Caki2 (cell line): ENCODE measurements around the gene ZFYVE21. TPM values are rescaled to one million over a fixed set of nuclear protein-coding genes. Genes with fewer than 3 reads are reported as not detected.
"Not testable (repeated sequence)": the region's sequence is repeated elsewhere in the genome, so short reads cannot be mapped to it uniquely, and the experiment has no call there.

Source experiments
- DNase-seq: peaks from one replicate; pipeline ENCODE4 v3.0.0-alpha.2; 2015; ENCODE audit warnings: low read depth
- in situ Hi-C: cut with HindIII; loops from 2 replicates; pipeline ENCODE4 v1.10.0; 2016; ENCODE audit warnings: low sequenced_read_pairs, low pct_unique_long_range_greater_than_20kb, mixed read lengths
- total RNA-seq: library from RNA; depleted of rRNA; stranded (reverse); fragments of >200 nt; shearing (Covaris generic); gene quantifications from 2 replicates; pipeline ENCODE4 v1.2.3, GENCODE V29; 2014; ENCODE audit warnings: low replicate concordance; rRNA removed

The ZFYVE21 gene
- total RNA-seq, 1 experiment from 2014 or later: 12.3 TPM

DNA sequence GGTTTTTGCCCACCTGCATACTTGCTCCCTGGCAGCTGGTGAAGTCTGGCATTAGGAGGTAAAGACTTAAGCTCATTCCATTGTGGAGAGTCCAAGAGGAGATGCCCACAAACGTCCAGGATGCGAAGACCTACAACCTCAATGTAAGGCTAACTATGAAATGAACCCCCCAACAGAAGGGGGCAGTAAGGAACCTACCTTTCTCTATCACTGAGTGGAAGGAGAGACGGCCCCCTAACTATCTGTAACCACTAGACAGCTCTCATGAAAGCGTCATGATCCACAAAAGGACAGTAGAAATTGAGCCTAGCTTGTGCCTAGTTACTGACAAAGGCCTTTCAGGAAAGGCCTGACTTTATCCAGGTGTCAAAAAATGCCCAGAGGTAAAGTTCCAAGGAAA is 55.3 kb downstream of the ZFYVE21 start:
- DNase-seq: no peak
- in situ Hi-C loops: no loop called here

DNA sequence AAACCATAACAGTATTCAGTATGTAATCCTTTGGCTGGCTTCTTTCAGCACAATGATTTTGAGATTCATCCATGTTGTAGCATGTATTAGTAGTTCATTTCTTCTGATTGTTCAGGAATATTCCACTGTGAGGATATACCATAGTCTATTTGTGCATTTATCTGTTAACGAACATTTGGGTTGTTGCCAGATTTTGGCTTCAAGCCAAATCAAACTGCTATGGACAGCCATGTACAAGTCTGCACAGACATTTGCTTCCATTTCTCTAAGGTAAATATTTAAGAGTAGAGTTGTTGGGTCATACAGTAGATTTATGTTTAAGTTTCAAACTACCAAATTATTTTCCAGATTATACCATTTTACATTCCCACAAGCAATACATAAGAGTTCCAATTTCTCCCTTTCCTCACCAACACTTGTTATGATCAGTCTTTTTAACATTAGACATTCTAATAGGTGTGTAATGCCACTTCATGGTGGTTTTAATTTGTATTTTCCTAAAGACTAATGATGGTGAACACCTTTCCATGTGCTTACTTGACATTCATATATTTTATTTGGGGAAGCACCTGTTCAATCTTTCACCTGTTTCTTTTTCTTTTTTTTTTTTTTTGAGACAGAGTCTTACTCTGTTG is 56.6 kb downstream of the ZFYVE21 start:
- in situ Hi-C loops: no loop called here

DNA sequence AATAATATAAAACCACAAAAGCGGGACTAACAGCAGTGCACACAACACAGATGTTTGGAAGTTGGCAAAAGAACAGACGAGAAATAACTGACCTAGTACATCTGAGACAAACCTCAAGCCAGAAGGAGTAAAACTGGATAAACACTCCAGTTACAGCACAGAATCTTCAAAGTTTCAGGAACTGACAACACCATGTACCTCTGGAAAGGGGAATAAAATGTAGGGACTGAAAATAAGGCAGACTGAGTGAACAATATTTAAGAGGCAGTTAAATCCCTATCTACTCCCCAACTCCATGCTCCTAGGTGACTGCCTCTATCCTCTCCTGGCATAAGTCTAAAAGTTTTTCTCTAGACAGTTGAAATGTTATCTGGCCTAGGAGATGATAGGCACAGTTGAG is 57.9 kb downstream of the ZFYVE21 start:
- in situ Hi-C loops: no loop called here
- DNase-seq: no peak

More for the DNA sequence above, 56.6 kb downstream of the ZFYVE21 start:
- DNase-seq: no peak

DNA sequence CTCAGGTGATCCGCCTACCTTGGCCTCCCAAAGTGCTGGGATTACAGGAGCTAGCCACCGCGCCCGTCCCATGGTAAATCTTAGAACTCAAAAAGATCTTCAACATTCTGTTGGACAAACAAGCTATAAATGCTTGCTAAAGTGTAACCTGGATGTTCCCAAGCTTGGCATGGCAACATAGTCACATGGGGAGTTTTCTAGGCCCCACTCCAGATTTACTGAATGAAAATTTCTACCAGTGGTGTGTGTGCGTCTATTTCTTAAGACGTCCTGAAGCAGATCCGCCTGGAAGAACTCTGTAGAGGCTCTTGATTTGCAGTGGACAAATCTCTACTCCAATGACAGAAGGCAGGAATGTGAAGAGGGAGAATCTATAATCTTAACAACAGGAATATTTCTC is 59.9 kb downstream of the ZFYVE21 start:
- in situ Hi-C loops: no loop called here
- no peak for DNase-seq

DNA sequence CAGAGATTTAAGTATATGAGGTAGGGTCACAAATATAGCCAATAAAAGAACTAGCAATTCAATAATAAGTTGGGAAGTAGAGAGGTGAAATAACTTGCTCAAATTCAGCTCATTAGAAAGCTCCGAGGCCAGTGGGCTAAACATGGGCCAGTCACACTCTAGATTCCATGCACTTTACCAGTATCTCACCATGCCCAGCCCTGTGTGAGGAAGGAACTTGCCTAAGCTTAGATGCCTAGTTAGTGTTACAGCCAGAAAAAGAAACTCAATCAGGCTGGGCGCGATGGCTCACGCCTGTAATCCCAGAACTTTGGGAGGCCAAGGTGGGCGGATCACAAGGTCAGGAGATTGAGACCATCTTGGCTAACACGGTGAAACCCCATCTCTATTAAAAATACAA is 60.7 kb downstream of the ZFYVE21 start:
- DNase-seq, in situ Hi-C loops: not testable (repeated sequence)

DNA sequence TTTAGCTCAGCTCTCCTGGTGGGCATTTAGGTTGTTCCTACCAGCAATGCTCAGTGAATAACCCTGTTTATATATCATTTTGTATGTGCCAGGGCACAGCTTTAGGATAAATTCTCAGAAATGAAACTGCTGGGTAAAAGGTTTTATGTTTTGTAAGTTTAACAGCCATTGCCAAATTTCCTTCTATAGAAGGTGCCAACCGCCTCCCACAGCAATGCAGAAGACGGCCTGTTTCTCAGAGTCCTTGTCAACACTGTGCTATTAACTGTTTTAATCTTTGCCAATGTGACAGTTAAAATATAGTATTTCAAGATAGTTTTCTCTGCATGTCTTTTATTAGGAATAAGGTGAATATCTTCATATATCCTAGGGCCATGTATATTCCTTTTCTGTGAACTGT is 66.8 kb downstream of the ZFYVE21 start:
- no peak for DNase-seq
- in situ Hi-C loops: no loop called here

Other genes starting within 250 kb of the ZFYVE21 start
- 14.8 and 25.2 TPM in 2 replicates for gene CKB, start 193.0 kb upstream of the ZFYVE21 start, total RNA-seq
- gene TRMT61A, start 186.6 kb upstream of the ZFYVE21 start, total RNA-seq: 14.4 and 25.3 TPM in 2 replicates
- gene BAG5, start 153.2 kb upstream of the ZFYVE21 start, total RNA-seq: 2.6 and 4.4 TPM in 2 replicates
- gene COA8, start 152.8 kb upstream of the ZFYVE21 start, total RNA-seq: 42.8 and 55.6 TPM in 2 replicates
- 55.8 and 80.3 TPM in 2 replicates for gene KLC1, start 86.6 kb upstream of the ZFYVE21 start, total RNA-seq
- 32.9 and 50.0 TPM in 2 replicates for gene XRCC3, start 359 bp upstream of the ZFYVE21 start, total RNA-seq
- 2.1 and 2.5 TPM in 2 replicates for gene PPP1R13B, start 131.8 kb downstream of the ZFYVE21 start, total RNA-seq
- gene TDRD9, start 212.6 kb downstream of the ZFYVE21 start, total RNA-seq: not detected in 2 replicates
- not detected in 2 replicates for gene RD3L, start 226.7 kb downstream of the ZFYVE21 start, total RNA-seq